Fibroblast of the aortic adventitia (primary cell): ENCODE measurements around the gene LUC7L2. TPM values are rescaled to one million over a fixed set of nuclear protein-coding genes. Genes with fewer than 3 reads are reported as not detected.
A peak's percentile ranks its signal among the peaks of the same experiment; 100 is the strongest.
"Not testable (repeated sequence)": the region's sequence is repeated elsewhere in the genome, so short reads cannot be mapped to it uniquely, and the experiment has no call there.

ENCODE experiments used
- DNase-seq: peaks from one replicate; pipeline ENCODE4 v3.0.0-alpha.2; 2010; ENCODE audit warnings: low read depth
- H3K4me3 ChIP-seq: 2 replicates; pipeline ENCODE4 v1.5.1; 2011; ENCODE audit warnings: low read depth, mild to moderate bottlenecking, control low read depth, low read length, moderate library complexity
- CTCF ChIP-seq: IDR thresholded peaks from 2 replicates; pipeline ENCODE4 v1.5.1; 2011; ENCODE audit warnings: mild to moderate bottlenecking, low read length, control low read depth, inconsistent platforms; ENCODE audit not compliant: insufficient read depth
- total RNA-seq: library from RNA; depleted of rRNA; stranded (reverse); fragments of >200 nt; gene quantifications from 2 replicates; pipeline ENCODE4 v1.2.3, GENCODE V29; 2012; ENCODE audit warnings: low replicate concordance

The LUC7L2 gene
- total RNA-seq, 1 donor = 58.5 TPM

GRCh38 chr7:139330333-139331030 is 29.2 kb upstream of the LUC7L2 start:
- no peak for TF ChIP-seq CTCF
- H3K4me3 ChIP-seq = no peak overlapping the region
- no peak for DNase-seq

- H3K4me3 ChIP-seq = no peak overlapping the region
- DNase-seq = peak; percentile 31
- no peak for TF ChIP-seq CTCF
Measured at GRCh38 chr7:139332697-139333359, 26.9 kb upstream of the LUC7L2 start.

- not testable (repeated sequence) for H3K4me3 ChIP-seq, DNase-seq
Measured at GRCh38 chr7:139333443-139333842, 26.3 kb upstream of the LUC7L2 start.

GRCh38 chr7:139334399-139335150 is 25.1 kb upstream of the LUC7L2 start:
- no peak overlapping the region for H3K4me3 ChIP-seq
- no peak for TF ChIP-seq CTCF
- no peak for DNase-seq

- no peak for DNase-seq
- no peak overlapping the region for H3K4me3 ChIP-seq
- TF ChIP-seq CTCF = no peak
Measured at GRCh38 chr7:139339025-139339424, 20.7 kb upstream of the LUC7L2 start.

GRCh38 chr7:139339698-139340036 is 20.0 kb upstream of the LUC7L2 start:
- peak overlapping the region; percentile 95 for H3K4me3 ChIP-seq
- DNase-seq = no peak
- TF ChIP-seq CTCF = no peak

- peak overlapping the region; percentile 95 for H3K4me3 ChIP-seq
- peak; percentile 100 for DNase-seq
- peak; percentile 81 for TF ChIP-seq CTCF
Measured at GRCh38 chr7:139340037-139340807, 19.5 kb upstream of the LUC7L2 start.
